Lung (tissue), 12 donors: Measurements from ENCODE around the gene ZC3H18. TPM values are rescaled to one million over a fixed set of nuclear protein-coding genes. Genes with fewer than 3 reads are reported as not detected.

Experiments
- ATAC-seq: fragments of 200-7000 bp; cut with Tn5 transposase; one replicate; pipeline ENCODE4 v1.9.1; 2020; ENCODE audit warnings: moderate number of reproducible peaks; ENCODE audit not compliant: insufficient read depth, low FRiP score
- DNase-seq, 3 donors: peaks; one replicate each; pipeline ENCODE4 v3.0.0-alpha.2; 2013 to 2017
- H3K27ac ChIP-seq, 2 donors: one replicate each; pipeline ENCODE4 v1.5.1; 2013; ENCODE audit warnings: mild to moderate bottlenecking in 2 of 2, moderate library complexity in 2 of 2, control low read depth in 1 of 2, inconsistent platforms in 1 of 2, low read depth in 1 of 2, low read length in 1 of 2
- H3K27me3 ChIP-seq, 3 donors: one replicate each; pipeline ENCODE4 v1.5.1; 2013; ENCODE audit warnings: low read length in 2 of 3; ENCODE audit not compliant: control insufficient read depth in 3 of 3, insufficient read depth in 3 of 3
- H3K36me3 ChIP-seq, 4 donors: one replicate each; pipeline ENCODE4 v1.5.1; 2013; ENCODE audit warnings: low read length in 4 of 4, mild to moderate bottlenecking in 1 of 4, moderate library complexity in 1 of 4; ENCODE audit not compliant: control insufficient read depth in 4 of 4, insufficient read depth in 4 of 4
- H3K4me1 ChIP-seq, 5 donors: one replicate each; pipeline ENCODE4 v1.5.1; 2013; ENCODE audit warnings: low read length in 5 of 5, mild to moderate bottlenecking in 2 of 5, moderate library complexity in 1 of 5; ENCODE audit not compliant: control insufficient read depth in 5 of 5, insufficient read depth in 5 of 5
- H3K4me3 ChIP-seq: one replicate; pipeline ENCODE4 v1.5.1; 2013; ENCODE audit warnings: mild to moderate bottlenecking, control low read depth, moderate library complexity
- H3K9ac ChIP-seq, 2 donors: one replicate each; pipeline ENCODE4 v1.5.1; 2013; ENCODE audit warnings: low read length in 2 of 2, control low read depth in 1 of 2; ENCODE audit not compliant: insufficient read depth in 1 of 2
- H3K9me3 ChIP-seq, 4 donors: one replicate each; pipeline ENCODE4 v1.5.1; 2013; ENCODE audit warnings: low read length in 3 of 4, mild to moderate bottlenecking in 1 of 4, moderate library complexity in 1 of 4; ENCODE audit not compliant: control insufficient read depth in 4 of 4, insufficient read depth in 3 of 4
- CTCF ChIP-seq: IDR thresholded peaks from 2 replicates; pipeline ENCODE4 v1.5.1; 2012; ENCODE audit warnings: mild to moderate bottlenecking; ENCODE audit errors: control extremely low read depth, extremely low read depth
- WGBS, 2 donors: extraction: QIAGEN DNeasy Blood & Tissue Kit; methylation state at CpG; one replicate each; pipeline ENCODE4 v1.1.7; 2013; 5-methylcytosine and 5-hydroxymethylcytosine counted together
- polyA plus RNA-seq, 2 donors: library from polyadenylated mRNA; stranded (reverse); fragments of 200-250 nt; gene quantifications; one replicate each; pipeline ENCODE4 v1.2.1, GENCODE V29; 2013
- total RNA-seq, 2 donors: library from RNA; depleted of rRNA in 1 of 2; stranded (reverse); fragments of >200 nt in 1 of 2; gene quantifications; one replicate each; pipeline ENCODE4 v1.2.1, GENCODE V29; 2014 to 2021
- donor health status: control.
- donor health status: control.
- donor health status: Bipolar disorder and iron deficiency.
- donor health status: healthy.
- donor health status: DM: yes; HTN: yes; CAD: no.

ZC3H18 gene
- total and polyA plus RNA-seq, 4 donors: 21.2 to 44.0 (median 28.6) TPM

- DNase-seq (no peak), ATAC-seq (no peak)
- no peak overlapping the region for H3K27ac ChIP-seq
- H3K9ac ChIP-seq: no peak overlapping the region
- no peaks in the 10 kb centered on the region for H3K9me3 ChIP-seq
- no peaks in the 10 kb centered on the region for H3K27me3 ChIP-seq
- peaks cover 10 to 52% (median 19%) of the 10 kb centered on the region in 4 donors for H3K36me3 ChIP-seq
- H3K4me1 ChIP-seq: no peaks in the 10 kb centered on the region
- H3K4me3 ChIP-seq: no peak overlapping the region
- no peak for TF ChIP-seq CTCF
- whole genome bisulfite sequencing, 2 donors: 91 to 95% methylated on average over 26 of the region's 26 CpGs
These were observed 8.5 kb downstream of the ZC3H18 start for GRCh38 chr16:88578446-88579313.

GRCh38 chr16:88580371-88580770 is 10.2 kb downstream of the ZC3H18 start:
- no peak for ATAC-seq
- no peak for TF ChIP-seq CTCF
- 90 to 94% methylated on average over 16 of the region's 16 CpGs for WGBS, 2 donors
- Histone ChIP-seq H3K27ac (no peak overlapping the region), H3K4me1 (no peaks in the 10 kb centered on the region), H3K27me3 (no peaks in the 10 kb centered on the region), H3K9me3 (no peaks in the 10 kb centered on the region), H3K9ac (no peak overlapping the region), H3K36me3 (peaks cover 10 to 50% (median 19%) of the 10 kb centered on the region in 4 donors), H3K4me3 (no peak overlapping the region)
- DNase-seq: no peak

- H3K27ac ChIP-seq: no peak overlapping the region
- DNase-seq (no peak), ATAC-seq (no peak)
- no peak for TF ChIP-seq CTCF
- no peak overlapping the region for H3K4me3 ChIP-seq
- H3K36me3 ChIP-seq: peaks cover 10 to 50% (median 19%) of the 10 kb centered on the region in 4 donors
- no peaks in the 10 kb centered on the region for H3K4me1 ChIP-seq
- H3K9me3 ChIP-seq: no peaks in the 10 kb centered on the region
- no peak overlapping the region for H3K9ac ChIP-seq
- H3K27me3 ChIP-seq: no peaks in the 10 kb centered on the region
- 93 to 97% methylated on average over 4 of the region's 4 CpGs for WGBS, 2 donors
These were observed 10.8 kb downstream of the ZC3H18 start for GRCh38 chr16:88581033-88581432.
